ENCODE data around the gene ADAM10. TPM values are rescaled to one million over a fixed set of nuclear protein-coding genes. Genes with fewer than 3 reads are reported as not detected.

The ADAM10 gene
- total RNA-seq, 1 experiment from 2014 or later = 159 TPM

DNA sequence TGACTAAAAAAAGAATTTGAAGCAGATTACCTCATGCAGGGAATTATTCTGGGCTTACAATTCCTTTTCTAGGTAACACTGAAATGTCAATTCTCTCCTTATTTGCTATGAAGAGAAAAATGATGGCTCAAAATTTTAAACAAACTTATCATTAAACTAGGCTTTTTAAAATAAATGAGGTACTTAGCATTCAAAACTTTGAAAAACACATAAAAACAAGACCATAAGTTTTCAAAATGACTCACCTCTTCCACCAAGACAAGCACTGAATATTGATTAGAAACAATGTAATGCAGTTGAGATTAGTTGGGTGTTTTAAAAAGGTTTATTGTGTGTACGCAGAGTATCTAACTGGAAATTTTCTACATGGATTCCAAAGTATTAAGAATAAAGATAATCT lies 154.6 kb downstream of the ADAM10 start:
- Histone ChIP-seq H3K23me2 (ENCODE audit: insufficient read length, low read depth, low read length, poor library complexity, severe bottlenecking) (no peaks in the 10 kb centered on the region), H3K79me2 (ENCODE audit: insufficient read depth, low read length) (no peaks in the 10 kb centered on the region), H3K27ac (ENCODE audit: insufficient read length, low read depth, low read length) (no peak overlapping the region), H3K18ac (ENCODE audit: insufficient read length, low read depth, low read length) (no peak overlapping the region), H2AK5ac (ENCODE audit: insufficient read length, low read length) (no peak overlapping the region), H3K79me1 (ENCODE audit: insufficient read depth, low read depth, low read length, poor library complexity, severe bottlenecking) (no peaks in the 10 kb centered on the region), H3T11ph (ENCODE audit: low read length) (no peak overlapping the region), H3K56ac (ENCODE audit: insufficient read length, low read depth, low read length) (no peak overlapping the region), H2BK15ac (ENCODE audit: low read depth, low read length) (no peak overlapping the region), H2BK120ac (ENCODE audit: low read depth, low read length, poor library complexity, severe bottlenecking) (no peak overlapping the region), H3K4me2 (ENCODE audit: insufficient read depth, insufficient read length, low read length) (no peak overlapping the region), H4K8ac (replicated peaks; ENCODE audit: insufficient read length, low read depth, low read length) (no peak overlapping the region), H4K20me1 (ENCODE audit: control insufficient read depth, insufficient read depth, insufficient read length) (no peaks in the 10 kb centered on the region), H3K4ac (ENCODE audit: low read depth, low read length) (no peak overlapping the region), H2AFZ (ENCODE audit: low read length) (no peak overlapping the region), H4K5ac (ENCODE audit: insufficient read length, low read depth, low read length) (no peak overlapping the region), H3K27me3 (ENCODE audit: insufficient read depth, low read length) (no peaks in the 10 kb centered on the region), H3K4me1 (ENCODE audit: insufficient read depth, low read length) (no peaks in the 10 kb centered on the region), H2BK12ac (ENCODE audit: insufficient read length, low read depth, low read length) (no peak overlapping the region), H3K23ac (ENCODE audit: insufficient read length, low read depth, low read length) (no peak overlapping the region), H3K14ac (ENCODE audit: insufficient read depth, low read length) (no peak overlapping the region), H3K9ac (ENCODE audit: extremely low read depth, insufficient read length, low read length) (no peak overlapping the region), H2BK20ac (ENCODE audit: low read depth, low read length, poor library complexity, severe bottlenecking) (no peak overlapping the region), H2BK5ac (ENCODE audit: insufficient read length, low read length) (no peak overlapping the region), H4K91ac (ENCODE audit: insufficient read length, low read depth, low read length) (no peak overlapping the region), H3K9me3 (ENCODE audit: control insufficient read depth, low read depth, low read length) (no peaks in the 10 kb centered on the region)
- no peak overlapping the region for H3K27ac Mint-ChIP-seq
- no peak overlapping the region for H3K4me3 Mint-ChIP-seq
- no peaks in the 10 kb centered on the region for H3K9me3 Mint-ChIP-seq
- DNase-seq = no peak
- no peaks in the 10 kb centered on the region for H3K27me3 Mint-ChIP-seq (ENCODE audit: low read depth)
- H3K36me3 Mint-ChIP-seq (ENCODE audit: insufficient read depth in 1 of 3, low read depth in 3 of 3) = peaks cover 2 to 15% (median 15%) of the 10 kb centered on the region in 3 experiments; a peak in 5 of 7 replicates
- WGBS (ENCODE audit: extremely low coverage, insufficient read length, low lambda C conversion rate) = no CpG with 5 or more reads among the region's 1 CpG
- TF ChIP-seq, protein P1, sequence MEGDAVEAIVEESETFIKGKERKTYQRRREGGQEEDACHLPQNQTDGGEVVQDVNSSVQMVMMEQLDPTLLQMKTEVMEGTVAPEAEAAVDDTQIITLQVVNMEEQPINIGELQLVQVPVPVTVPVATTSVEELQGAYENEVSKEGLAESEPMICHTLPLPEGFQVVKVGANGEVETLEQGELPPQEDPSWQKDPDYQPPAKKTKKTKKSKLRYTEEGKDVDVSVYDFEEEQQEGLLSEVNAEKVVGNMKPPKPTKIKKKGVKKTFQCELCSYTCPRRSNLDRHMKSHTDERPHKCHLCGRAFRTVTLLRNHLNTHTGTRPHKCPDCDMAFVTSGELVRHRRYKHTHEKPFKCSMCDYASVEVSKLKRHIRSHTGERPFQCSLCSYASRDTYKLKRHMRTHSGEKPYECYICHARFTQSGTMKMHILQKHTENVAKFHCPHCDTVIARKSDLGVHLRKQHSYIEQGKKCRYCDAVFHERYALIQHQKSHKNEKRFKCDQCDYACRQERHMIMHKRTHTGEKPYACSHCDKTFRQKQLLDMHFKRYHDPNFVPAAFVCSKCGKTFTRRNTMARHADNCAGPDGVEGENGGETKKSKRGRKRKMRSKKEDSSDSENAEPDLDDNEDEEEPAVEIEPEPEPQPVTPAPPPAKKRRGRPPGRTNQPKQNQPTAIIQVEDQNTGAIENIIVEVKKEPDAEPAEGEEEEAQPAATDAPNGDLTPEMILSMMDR (conservative IDR thresholded peaks at IDR 0.05) = no peak
- H3K4me1 Mint-ChIP-seq = peaks cover 11 to 14% of the 10 kb centered on the region in 2 experiments

Measured in H9 (cell line).